GM10266 (cell line): ENCODE data around the gene COA7.

Experiments
- DNase-seq: peaks from one replicate; pipeline ENCODE4 v3.0.0; 2012; ENCODE audit errors: extremely low spot score
- TF ChIP-seq, protein P1 (sequence below): IDR thresholded peaks from 2 replicates; pipeline ENCODE4 v1.5.1; 2012; ENCODE audit warnings: mild to moderate bottlenecking, low read depth; ENCODE audit not compliant: control insufficient read depth, insufficient read depth; ENCODE audit errors: missing control alignments

COA7 gene

DNA sequence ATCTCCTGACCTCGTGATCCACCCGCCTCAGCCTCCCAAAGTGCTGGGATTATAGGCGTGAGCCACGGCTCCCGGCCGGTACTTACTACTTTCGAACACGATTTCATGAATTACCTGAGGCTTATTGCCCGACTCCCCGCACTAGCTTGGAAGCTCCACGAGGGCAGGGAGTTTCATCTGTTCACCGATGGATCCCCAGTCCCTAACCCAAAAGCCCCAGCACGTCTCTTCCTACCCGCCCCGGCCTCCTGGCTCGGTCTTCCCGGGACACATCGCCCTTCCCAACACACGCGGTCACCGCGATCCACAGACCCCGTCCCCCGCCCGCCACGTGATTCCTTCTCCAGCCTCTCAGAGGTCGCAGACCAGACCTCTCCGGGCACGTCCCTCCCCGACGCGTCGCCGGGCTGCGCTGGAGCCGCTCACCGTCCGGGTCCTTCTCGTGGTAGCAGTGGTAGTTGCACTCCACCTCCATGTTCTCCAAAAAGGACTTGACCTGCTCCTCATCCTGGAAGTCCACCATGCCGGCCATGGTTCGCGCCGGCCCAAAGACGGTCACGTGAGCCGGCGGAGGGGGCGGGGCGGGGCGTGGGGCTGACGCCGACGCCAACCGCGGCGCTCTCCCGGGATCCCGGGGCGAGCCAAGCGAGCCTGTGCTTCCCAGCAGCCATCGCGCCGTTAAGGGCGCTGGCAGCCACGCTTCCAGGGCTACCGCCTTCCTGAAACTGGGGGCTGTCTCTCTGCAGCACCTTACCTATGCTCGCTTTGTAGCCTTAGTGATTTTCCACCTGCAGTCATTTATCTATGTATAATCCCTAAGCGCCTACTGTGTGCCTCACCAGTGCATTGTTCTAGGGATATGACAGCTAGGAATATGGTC is at the start of gene COA7:
TSS of gene COA7 (minus strand) at position 553 of the 880 bp plus-strand sequence. CDS start at position 532, 21 bp downstream.
- DNase-seq = peak; percentile 76
- TF ChIP-seq, protein P1, sequence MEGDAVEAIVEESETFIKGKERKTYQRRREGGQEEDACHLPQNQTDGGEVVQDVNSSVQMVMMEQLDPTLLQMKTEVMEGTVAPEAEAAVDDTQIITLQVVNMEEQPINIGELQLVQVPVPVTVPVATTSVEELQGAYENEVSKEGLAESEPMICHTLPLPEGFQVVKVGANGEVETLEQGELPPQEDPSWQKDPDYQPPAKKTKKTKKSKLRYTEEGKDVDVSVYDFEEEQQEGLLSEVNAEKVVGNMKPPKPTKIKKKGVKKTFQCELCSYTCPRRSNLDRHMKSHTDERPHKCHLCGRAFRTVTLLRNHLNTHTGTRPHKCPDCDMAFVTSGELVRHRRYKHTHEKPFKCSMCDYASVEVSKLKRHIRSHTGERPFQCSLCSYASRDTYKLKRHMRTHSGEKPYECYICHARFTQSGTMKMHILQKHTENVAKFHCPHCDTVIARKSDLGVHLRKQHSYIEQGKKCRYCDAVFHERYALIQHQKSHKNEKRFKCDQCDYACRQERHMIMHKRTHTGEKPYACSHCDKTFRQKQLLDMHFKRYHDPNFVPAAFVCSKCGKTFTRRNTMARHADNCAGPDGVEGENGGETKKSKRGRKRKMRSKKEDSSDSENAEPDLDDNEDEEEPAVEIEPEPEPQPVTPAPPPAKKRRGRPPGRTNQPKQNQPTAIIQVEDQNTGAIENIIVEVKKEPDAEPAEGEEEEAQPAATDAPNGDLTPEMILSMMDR = no peak

DNA sequence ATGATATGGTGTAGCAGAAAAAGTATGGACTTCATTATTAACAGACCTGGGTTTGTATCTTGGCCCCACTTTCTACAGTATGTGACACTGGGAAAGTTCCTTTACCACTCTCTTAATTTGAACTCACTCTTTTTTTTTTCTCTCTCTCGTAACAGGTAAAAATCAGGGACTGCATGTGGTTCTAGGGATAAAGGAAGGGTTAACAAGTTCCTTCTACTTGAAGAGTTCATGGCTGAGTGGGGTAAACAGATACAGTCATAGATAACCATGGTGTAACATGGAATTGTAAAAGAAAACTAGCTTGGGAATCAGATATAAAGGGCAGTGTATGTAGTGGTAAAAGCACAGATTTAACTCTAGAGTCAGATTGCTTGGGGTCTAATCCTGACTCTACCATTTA is 49.3 kb upstream of the COA7 start:
- no peak for DNase-seq
- TF ChIP-seq, protein P1 = no peak

DNA sequence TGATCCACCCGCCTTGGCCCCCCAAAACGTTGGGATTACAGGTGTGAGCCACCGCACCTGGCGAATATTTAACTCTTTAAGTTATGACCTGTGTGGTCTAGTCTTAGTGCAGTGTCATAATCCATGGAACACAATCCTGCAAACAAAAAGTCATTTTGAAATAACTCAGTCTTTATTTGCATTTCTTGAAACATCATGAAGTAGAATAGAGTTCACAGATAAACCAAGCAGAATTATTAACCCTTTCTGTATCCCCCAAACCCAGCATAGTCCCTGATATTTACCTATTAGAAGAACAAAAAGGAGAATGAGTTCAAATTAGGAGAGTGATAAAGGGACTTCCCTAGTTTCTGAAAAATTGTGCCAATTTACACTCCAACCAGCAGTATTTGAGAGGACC is 48.0 kb upstream of the COA7 start:
- TF ChIP-seq, protein P1 = no peak
- DNase-seq = no peak

DNA sequence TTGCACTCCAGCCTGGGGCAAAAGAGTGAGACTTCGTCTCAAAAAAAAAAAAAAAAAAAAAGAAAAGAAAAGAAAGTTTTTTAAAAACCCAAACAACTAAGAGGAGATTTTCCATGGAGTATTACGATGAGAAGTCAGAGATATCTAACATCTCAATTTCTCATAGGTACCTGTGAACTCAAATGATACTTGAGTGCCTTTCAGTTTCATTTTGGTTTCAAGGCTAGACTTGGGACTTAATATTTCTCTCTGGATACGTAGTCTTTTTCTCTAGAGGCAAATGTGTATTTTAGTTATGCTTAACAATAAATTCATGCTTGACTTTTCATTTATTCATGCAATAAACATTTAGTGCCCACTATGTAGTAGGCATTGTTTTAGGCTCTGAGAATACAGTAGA is 43.1 kb upstream of the COA7 start:
- TF ChIP-seq, protein P1 = no peak
- DNase-seq = no peak

DNA sequence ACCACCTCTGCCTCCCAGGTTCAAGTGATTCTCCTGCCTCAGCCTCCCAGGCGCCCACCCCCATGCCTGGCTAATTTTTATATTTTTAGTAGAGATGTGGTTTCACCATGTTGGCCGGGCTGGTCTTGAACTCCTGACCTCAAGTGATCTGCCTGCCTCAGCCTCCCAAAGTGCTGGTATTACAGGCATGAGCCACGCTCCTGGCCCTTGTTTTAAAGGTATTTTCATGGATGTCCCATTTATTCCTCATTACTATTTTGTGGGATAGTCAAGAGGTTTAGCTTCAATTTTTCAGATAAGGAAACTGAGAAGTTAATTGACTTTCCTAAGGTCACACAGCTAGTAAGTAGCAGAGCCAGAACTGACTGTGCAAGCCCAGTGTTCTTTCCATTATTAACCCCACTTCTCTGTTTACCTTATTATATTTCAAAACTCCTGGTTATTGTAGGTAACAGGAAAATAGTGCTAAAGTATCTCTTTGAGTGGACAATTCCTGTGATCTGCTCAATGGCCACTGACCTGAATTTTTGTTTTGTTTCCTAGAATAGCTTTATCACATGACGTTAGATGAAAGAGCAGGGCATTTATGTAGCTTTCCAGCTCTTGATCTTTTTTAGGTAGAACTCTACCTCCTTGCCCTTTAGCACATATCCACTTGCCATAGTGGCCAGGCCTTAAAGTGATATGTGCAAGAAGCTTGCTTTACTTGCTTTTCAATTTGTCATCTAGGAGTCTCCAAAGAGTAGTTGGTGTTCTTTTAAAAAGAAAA is 41.7 kb upstream of the COA7 start:
- no peak for DNase-seq
- TF ChIP-seq, protein P1 = no peak

DNA sequence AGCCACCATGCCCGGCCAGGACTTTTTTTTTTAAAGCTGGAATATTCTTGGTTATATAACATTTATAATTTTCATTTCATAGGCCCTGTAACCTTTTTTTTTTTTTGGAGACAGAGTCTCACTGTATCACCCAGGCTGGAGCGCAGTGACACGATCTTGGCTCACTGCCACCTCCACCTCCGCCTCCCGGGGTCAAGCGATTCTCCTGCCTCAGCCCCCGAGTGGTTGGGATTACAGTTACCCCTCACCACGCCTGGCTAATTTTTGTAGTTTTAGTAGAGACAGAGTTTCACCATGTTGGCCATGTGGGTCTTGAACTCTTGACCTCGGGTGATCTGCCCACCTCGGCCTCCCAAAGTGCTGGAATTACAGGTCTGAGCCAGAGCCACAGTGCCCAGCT is 40.7 kb upstream of the COA7 start:
- DNase-seq = no peak
- TF ChIP-seq, protein P1 = no peak
